Stimulated activated CD8-positive, alpha-beta memory T cell treated with anti-CD3 and anti-CD28 coated beads, Interleukin-12 subunit alpha, Interleukin-12 subunit beta, amount 100 ng/mL, for 1 hour (primary cell): Measurements from ENCODE around the gene TRNP1.

Experiments used
- DNase-seq: peaks from one replicate; pipeline ENCODE4 v3.0.0-alpha.2; 2020; ENCODE audit warnings: low read depth

TRNP1 gene

GRCh38 chr1:27026621-27027574 lies 33.4 kb downstream of the TRNP1 start:
- no peak for DNase-seq

DNA sequence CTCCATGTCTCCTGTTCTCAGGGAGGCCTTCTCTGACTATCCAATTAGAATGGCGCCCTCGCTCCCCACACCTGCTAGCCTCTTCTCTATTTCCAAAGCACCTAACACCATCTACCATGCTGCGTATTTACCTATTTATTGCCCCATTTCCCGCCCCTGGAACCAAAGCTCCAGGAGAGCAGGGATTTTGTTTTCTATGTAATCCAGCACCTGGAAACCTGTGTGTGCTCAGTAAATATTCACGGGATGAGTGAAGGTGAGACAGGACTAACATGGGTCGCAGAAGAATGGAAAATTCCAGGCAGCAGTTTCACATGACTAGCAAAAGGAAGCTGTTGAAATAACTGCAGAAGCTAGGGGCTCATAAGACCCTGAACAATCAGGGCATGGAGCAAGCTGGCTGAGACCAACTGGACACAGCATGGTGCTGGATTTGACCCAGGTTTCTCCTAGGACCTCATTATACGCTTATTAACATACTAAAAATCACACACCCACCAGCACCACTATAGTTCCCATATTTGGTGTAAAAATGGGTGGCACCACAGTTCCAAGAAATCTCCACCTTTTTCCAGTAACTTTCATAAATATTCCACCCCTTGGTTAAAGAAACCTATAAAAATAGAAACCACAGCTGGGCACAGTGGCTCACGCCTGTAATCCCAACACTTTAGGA lies 34.2 kb downstream of the TRNP1 start:
- no peak for DNase-seq

GRCh38 chr1:27029517-27029916 lies 36.0 kb downstream of the TRNP1 start:
- no peak for DNase-seq

- DNase-seq, result no peak
These were observed 38.0 kb downstream of the TRNP1 start for GRCh38 chr1:27031235-27032118.

DNA sequence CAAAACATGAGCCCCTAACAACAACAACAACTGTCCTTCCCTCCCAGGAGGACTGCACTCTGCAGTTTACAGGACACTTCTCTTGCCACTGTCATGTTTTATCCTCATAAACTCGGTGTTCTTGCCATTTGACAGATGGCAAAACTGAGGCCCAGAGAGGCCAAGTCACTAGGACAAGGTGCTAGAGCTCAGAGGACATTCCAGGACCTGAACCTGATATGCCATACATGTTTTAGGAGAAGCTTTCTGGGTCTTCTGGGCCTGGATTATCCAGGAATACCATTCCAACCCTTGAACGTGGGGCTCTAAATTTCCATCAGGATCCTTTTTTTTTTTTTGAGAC lies 38.6 kb downstream of the TRNP1 start:
- DNase-seq, result no peak

DNA sequence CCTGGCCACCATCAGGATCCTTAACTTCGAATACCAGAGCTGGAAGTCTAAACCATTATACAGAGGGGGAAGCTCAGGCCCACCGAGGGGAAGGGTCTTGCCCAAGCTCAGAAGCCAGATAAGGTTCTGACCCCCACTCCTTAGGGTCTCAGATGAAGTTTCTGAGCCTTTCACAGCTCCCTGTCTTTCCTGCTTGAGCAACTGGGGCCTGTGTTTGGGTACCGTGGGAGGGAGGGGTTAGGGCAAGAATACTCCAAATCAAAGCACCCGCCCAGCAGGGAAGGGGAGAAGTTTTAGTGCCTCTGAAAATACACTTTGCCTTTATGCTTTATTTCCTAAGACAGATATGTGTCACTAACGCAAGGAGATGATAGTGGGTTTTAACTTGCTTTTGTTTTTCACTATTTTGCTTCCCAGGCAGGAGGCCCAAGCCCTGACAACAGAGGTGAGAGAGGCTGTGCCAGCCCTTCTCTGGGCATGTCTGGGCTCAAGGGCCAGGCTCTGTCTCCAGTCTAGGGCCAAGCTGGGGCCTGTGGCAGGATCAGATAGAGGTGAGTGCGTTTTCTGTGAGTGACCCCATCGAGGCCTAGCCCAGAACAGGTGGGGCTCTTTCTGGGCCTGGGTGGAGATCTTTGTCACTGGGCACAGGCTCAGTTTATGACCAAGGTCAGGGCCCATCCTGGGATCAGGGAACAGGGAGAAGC lies 39.7 kb downstream of the TRNP1 start:
- no peak for DNase-seq

- DNase-seq, result no peak
These were observed 41.9 kb downstream of the TRNP1 start for GRCh38 chr1:27035344-27035743.

GRCh38 chr1:27036718-27037117 lies 43.2 kb downstream of the TRNP1 start:
- no peak for DNase-seq

- no peak for DNase-seq
These were observed 44.0 kb downstream of the TRNP1 start for GRCh38 chr1:27037518-27037917.

DNA sequence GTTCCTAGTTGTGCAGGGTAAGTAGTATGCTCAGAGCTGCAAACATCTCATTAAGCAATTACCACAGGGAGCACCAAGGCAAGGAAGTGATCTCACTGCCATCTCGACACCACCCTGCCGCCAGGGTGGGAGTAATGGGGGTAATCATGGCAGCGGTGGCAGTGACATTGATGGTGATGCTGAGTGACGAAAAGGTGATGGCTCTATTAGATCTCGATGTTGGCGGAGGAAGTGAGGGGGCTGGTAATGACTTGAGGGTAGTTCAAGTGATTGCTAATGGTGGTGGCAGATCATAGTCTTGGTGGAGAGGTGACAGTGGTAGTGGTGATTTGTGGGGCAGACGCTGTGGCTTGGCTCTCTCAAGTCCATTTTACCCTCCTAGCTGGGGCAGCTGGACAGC lies 44.5 kb downstream of the TRNP1 start:
- no peak for DNase-seq

DNA sequence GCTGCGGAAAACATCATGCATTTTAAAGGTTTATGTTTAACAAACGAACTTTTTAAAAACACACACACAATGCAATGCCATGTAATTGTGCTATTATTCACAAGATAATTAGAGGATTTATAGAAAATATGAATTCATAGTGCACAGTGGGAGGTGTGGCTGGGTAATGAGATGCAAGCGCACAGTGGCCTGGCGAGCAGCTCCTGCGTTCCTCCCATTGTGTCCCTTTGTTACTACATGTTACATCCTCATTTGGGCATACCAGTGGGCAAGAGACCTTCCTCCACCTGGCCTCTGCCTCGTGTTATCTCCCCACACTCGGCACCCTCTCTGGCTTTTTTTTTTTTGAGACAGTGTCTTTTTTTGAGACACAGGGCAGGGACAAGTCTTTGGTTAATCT lies 49.2 kb downstream of the TRNP1 start:
- DNase-seq, result no peak

DNA sequence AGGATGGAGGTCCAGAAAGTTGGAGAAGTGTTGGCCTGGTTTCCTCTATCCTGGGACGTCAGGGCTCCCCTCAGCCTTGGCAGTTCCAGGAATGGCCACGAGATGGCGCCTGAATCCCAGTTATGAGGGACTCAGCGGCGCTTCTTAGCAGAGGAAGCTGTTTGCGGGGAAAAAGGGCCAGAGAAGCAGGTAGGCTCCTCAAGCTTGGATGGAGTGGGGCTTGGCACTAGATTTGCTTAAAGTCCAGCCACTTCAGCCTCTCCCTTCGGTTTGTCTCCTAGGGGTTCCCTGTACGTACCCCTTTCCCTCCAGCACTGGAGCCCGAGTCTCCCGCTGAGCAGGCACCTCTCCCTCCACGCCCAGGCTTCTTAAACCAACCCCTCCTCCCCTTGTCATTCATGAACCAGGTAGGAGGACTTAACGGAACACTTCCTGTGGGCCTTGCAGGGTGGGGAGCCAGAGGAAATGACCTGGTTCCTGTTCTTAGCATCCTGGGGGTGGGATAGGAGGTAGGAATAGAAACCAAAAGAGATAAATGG lies 51.2 kb downstream of the TRNP1 start:
- DNase-seq, result peak; percentile 85

DNA sequence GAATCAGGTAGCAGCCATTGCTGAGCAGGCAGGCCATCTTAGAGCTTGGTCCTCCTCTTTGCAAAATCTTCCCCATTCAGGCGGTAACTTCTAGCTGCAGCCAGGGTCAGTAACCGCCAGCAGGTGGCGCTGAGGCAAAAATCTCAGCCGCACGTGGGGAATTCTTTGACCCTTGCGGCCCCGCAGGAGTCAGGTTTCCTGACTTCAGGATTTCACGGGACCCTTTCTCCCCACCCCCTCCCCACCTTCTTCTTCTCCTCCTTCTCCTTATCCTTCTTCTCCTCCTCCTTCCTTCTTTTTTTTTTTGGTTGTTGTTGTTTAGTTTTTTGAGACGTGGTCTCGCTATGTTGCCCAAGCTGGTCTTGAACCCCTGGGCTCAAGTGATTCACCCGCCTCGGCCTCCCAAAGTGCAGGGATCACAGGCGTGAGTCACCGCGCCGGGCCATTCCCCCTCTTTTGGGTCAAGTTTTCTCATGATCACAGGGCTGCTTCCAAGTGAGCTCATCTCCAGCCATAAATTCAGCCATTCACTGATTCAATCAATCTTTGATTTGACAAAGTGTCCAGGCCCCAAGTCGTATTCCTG lies 52.6 kb downstream of the TRNP1 start:
- DNase-seq, result peak; percentile 46

DNA sequence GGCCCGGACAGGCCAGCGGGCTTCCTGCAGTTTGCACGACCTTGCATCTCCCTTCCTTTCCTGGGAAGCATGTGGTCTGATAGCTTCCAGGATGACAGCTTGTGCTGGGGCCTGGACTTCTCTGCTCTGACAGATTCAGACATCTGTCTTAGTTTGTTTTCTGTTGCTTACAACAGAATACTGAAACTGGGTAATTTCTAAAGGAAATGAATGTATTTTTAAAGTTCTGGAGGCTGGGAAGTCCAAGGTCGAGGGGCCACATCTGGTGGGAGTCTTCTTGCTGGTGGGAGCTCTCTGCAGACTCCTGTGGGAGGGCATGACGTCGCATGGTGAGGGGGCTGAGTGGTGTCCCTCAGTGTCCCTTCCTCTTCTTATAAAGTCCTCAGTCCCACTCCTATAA lies 54.4 kb downstream of the TRNP1 start:
- no peak for DNase-seq

- DNase-seq, result no peak
These were observed 55.6 kb downstream of the TRNP1 start for GRCh38 chr1:27049100-27049499.

GRCh38 chr1:27049607-27050006 lies 56.1 kb downstream of the TRNP1 start:
- DNase-seq, result no peak
